K562 (cell line): ENCODE data around the gene CCNY. TPM values are rescaled to one million over a fixed set of nuclear protein-coding genes. Genes with fewer than 3 reads are reported as not detected.

Experiments
- ARID1B ChIP-seq: fragments of 450-650 bp; IDR thresholded peaks from 2 replicates; pipeline ENCODE4 v1.6.1; 2016; ENCODE audit warnings: antibody characterized with exemption, mild to moderate bottlenecking, inconsistent platforms
- CBFA2T3 ChIP-seq: fragments of 450-650 bp; IDR thresholded peaks from 2 replicates; pipeline ENCODE4 v1.6.1; 2017
- CBX3 ChIP-seq, 2 experiments: IDR thresholded peaks; 1 replicate in 1 of 2; 2 replicates in 1 of 2; pipeline ENCODE4 v1.6.1; 2012; ENCODE audit warnings: inconsistent platforms in 2 of 2, low read length in 2 of 2, borderline replicate concordance in 1 of 2, control low read depth in 1 of 2
- DPF2 ChIP-seq: fragments of 450-650 bp; IDR thresholded peaks from 2 replicates; pipeline ENCODE4 v1.6.1; 2016
- HES1 ChIP-seq: fragments of 450-650 bp; IDR thresholded peaks from 2 replicates; pipeline ENCODE4 v1.6.1; 2016; ENCODE audit warnings: low read depth, mild to moderate bottlenecking, moderate library complexity
- MAFG ChIP-seq: fragments of 450-650 bp; conservative IDR thresholded peaks from 2 replicates; pipeline ENCODE4 v1.6.1; 2016; ENCODE audit warnings: missing genetic modification characterization, missing compliant biosample characterization
- NFRKB ChIP-seq: fragments of 450-650 bp; IDR thresholded peaks from 2 replicates; pipeline ENCODE4 v1.6.1; 2016; ENCODE audit warnings: low read depth
- NRF1 ChIP-seq, 2 experiments: fragments of 450-650 bp; IDR thresholded peaks in 1 of 2; conservative IDR thresholded peaks in 1 of 2; 2 replicates each; pipeline ENCODE4 v1.6.1; 2014; ENCODE audit warnings: mild to moderate bottlenecking in 2 of 2
- POLR2G ChIP-seq: fragments of 200-400 bp; formaldehyde crosslinking; IDR thresholded peaks from 2 replicates; pipeline ENCODE4 v1.6.1; 2017; ENCODE audit warnings: low read depth, mild to moderate bottlenecking, antibody characterized with exemption, low read length, moderate library complexity
- SNRNP70 ChIP-seq: fragments of 200-400 bp; formaldehyde crosslinking; optimal IDR thresholded peaks from 2 replicates; pipeline ENCODE3; 2017; ENCODE audit warnings: low read depth, low read length
- TAL1 ChIP-seq: fragments of 450-650 bp; IDR thresholded peaks from 2 replicates; pipeline ENCODE4 v1.6.1; 2016; ENCODE audit warnings: mild to moderate bottlenecking
- YBX1 ChIP-seq: fragments of 450-650 bp; IDR thresholded peaks from 2 replicates; pipeline ENCODE4 v1.7.1; 2016; ENCODE audit warnings: mild to moderate bottlenecking
- ZNF79 ChIP-seq: fragments of 250-450 bp; sonication (Bioruptor Pico); IDR thresholded peaks from 2 replicates; pipeline ENCODE4 v1.4.0; 2020; ENCODE audit warnings: low read depth, mild to moderate bottlenecking, moderate library complexity
- polyA plus RNA-seq, 8 experiments: library from polyadenylated mRNA; depleted of rRNA in 4 of 8; stranded (reverse) in 5 of 8; unstranded in 3 of 8; fragments of >200 nt; fragmentation: Nextera tagmentation in 2 of 8; fragmentation: Illumina TruSeq in 1 of 8; extraction: Ambion mirVana in 2 of 8; extraction: Trizol in 1 of 8; gene quantifications; 2 replicates each; pipeline versions ENCODE4 v1.2.1 to v1.2.3, GENCODE V29; 2011 to 2014; ENCODE audit warnings: inconsistent platforms in 1 of 8, missing spikeins in 1 of 8
- total RNA-seq, 7 experiments: library from RNA; depleted of rRNA in 6 of 7; stranded (reverse); fragments of >200 nt in 6 of 7; fragmentation: Illumina TruSeq in 2 of 7; extraction: Trizol in 2 of 7; gene quantifications; 2 replicates each; pipeline versions ENCODE4 v1.2.1 to v1.2.3, GENCODE V29; 2011 to 2021; ENCODE audit warnings: low replicate concordance in 1 of 7
- TF ChIP-seq, protein P1 (sequence below): fragments of 250-450 bp; sonication (Bioruptor Pico); IDR thresholded peaks from 2 replicates; pipeline ENCODE4 v1.5.0; 2020; ENCODE audit warnings: mild to moderate bottlenecking

Gene CCNY
- total and polyA plus RNA-seq, 9 of the 15 experiments (the other 6 are each of a cell fraction or from before 2014, with no cell fraction given) = 8.4 to 109 (median 38.6) TPM

- TF ChIP-seq DPF2 = peak; percentile 55; the same call in 1 of the 2 replicates
- no peak for TF ChIP-seq MAFG (tag)
- TF ChIP-seq NFRKB = no peak
- 0 out of 3 replicates have a peak, but pooled peaks of 1 of the 2 experiments have one; percentile 13 for TF ChIP-seq CBX3 (IDR thresholded peaks at IDR 0.05; ENCODE audit: borderline replicate concordance in 1 of 2, low read length in 2 of 2)
- peak; percentile 72 for TF ChIP-seq TAL1
- TF ChIP-seq YBX1 = no peak
- TF ChIP-seq ZNF79 (CRISPR knock-in tag) = no peak
- TF ChIP-seq, protein P1, sequence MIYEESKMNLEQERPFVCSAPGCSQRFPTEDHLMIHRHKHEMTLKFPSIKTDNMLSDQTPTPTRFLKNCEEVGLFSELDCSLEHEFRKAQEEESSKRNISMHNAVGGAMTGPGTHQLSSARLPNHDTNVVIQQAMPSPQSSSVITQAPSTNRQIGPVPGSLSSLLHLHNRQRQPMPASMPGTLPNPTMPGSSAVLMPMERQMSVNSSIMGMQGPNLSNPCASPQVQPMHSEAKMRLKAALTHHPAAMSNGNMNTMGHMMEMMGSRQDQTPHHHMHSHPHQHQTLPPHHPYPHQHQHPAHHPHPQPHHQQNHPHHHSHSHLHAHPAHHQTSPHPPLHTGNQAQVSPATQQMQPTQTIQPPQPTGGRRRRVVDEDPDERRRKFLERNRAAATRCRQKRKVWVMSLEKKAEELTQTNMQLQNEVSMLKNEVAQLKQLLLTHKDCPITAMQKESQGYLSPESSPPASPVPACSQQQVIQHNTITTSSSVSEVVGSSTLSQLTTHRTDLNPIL (CRISPR knock-in tag) = no peak
- no peak for TF ChIP-seq NRF1 (conservative IDR thresholded peaks at IDR 0.05 in 1 of 2, IDR thresholded peaks at IDR 0.05 in 1 of 2)
- TF ChIP-seq ARID1B = peak; percentile 77
- no peak for TF ChIP-seq HES1
- TF ChIP-seq CBFA2T3 = peak; percentile 81
- TF ChIP-seq POLR2G = no peak
- TF ChIP-seq SNRNP70 = no peak
These were observed 129.9 kb downstream of the CCNY start (continued) for GRCh38 chr10:35466170-35466569.
